ENCODE results near the gene TBC1D3G. TPM values are rescaled to one million over a fixed set of nuclear protein-coding genes. Genes with fewer than 3 reads are reported as not detected.
"Not testable (repeated sequence)": the region's sequence is repeated elsewhere in the genome, so short reads cannot be mapped to it uniquely, and the experiment has no call there.

TBC1D3G gene
- total RNA-seq, result not detected
- 1.00 TPM for polyA plus RNA-seq (2013, experiment 1 of 2)
- not detected for polyA plus RNA-seq (2013, experiment 2 of 2)
- 0 to 0.18 (median 0) reads per million in 172 experiments for total RNA-seq

DNA sequence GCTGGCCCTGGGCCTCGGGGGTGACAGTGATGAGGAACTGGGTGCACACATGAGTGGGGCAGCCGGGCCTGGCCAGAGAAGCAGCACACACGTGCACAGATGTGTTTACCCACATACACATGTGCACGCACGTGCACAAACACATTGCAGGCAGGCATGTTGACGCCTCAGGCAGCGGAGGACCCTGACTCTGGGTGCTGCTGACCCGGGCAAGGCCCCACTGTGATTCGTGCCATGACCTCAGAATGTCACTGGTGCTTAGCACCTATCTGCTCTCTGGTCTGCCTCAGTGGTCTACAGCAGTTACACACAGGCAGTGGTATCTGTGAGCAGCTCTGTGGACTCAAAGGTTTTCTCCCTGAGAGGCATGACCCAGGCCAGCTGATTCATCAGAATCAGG lies at the start of gene TBC1D3G:
Gene TBC1D3G, plus strand, starts transcription at position 301 of the 400 bp plus-strand sequence. CDS start 1,528 bp downstream, outside the sequence.
- H3K9me3 Mint-ChIP-seq; H3K4me1 ChIP-seq (ENCODE audit: insufficient read depth, low read length); H3K4me1 Mint-ChIP-seq (ENCODE audit: low read depth); H3K27me3 Mint-ChIP-seq; CTCF ChIA-PET; H3K4me3 ChIP-seq (ENCODE audit: low read length); H3K4me3 Mint-ChIP-seq; H3K9me3 ChIP-seq (ENCODE audit: control insufficient read depth in 1 of 2, insufficient read depth in 1 of 2, low read length in 2 of 2); H3K27ac Mint-ChIP-seq; H3K27ac ChIP-seq (ENCODE audit: low read depth in 1 of 2, low read length in 2 of 2); H3K36me3 Mint-ChIP-seq (ENCODE audit: low read depth); ATAC-seq (ENCODE audit: poor library complexity); H3K36me3 ChIP-seq (ENCODE audit: insufficient read depth, low read length); H3K27me3 ChIP-seq (ENCODE audit: control insufficient read depth in 1 of 2, insufficient read depth in 2 of 2, low read length in 2 of 2); intact Hi-C loops (cut with DNase I, micrococcal nuclease); POLR2A ChIA-PET; DNase-seq: not testable (repeated sequence)

DNA sequence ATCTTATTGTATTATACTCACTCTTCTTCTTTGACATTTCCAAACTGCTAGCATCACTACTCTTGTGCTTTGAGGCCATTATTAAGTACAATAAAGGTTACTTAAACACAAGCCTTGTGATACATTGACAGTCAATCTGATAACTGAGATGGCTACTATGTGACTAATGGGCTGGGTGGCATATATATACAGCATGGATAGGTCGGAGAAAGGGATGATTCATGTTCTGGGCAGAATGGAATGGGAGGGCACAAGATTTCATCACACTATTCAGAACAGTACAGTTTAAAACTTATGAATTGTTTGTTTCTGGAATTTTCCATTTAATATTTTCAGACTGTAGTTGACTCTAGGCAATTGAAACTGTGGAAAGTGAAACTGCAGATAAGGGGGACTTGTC lies 40.4 kb upstream of the TBC1D3G start:
- H3K27ac ChIP-seq (ENCODE audit: low read depth in 1 of 2, low read length in 2 of 2); H3K36me3 ChIP-seq (ENCODE audit: insufficient read depth, low read length); ATAC-seq (ENCODE audit: poor library complexity); POLR2A ChIA-PET; H3K36me3 Mint-ChIP-seq (ENCODE audit: low read depth); H3K4me1 ChIP-seq (ENCODE audit: insufficient read depth, low read length); H3K27ac Mint-ChIP-seq; H3K4me3 Mint-ChIP-seq; H3K27me3 ChIP-seq (ENCODE audit: control insufficient read depth in 1 of 2, insufficient read depth in 2 of 2, low read length in 2 of 2); intact Hi-C loops (cut with DNase I, micrococcal nuclease); H3K4me3 ChIP-seq (ENCODE audit: low read length); H3K4me1 Mint-ChIP-seq (ENCODE audit: low read depth); CTCF ChIA-PET; H3K9me3 ChIP-seq (ENCODE audit: control insufficient read depth in 1 of 2, insufficient read depth in 1 of 2, low read length in 2 of 2); H3K9me3 Mint-ChIP-seq; H3K27me3 Mint-ChIP-seq; DNase-seq: not testable (repeated sequence)

DNA sequence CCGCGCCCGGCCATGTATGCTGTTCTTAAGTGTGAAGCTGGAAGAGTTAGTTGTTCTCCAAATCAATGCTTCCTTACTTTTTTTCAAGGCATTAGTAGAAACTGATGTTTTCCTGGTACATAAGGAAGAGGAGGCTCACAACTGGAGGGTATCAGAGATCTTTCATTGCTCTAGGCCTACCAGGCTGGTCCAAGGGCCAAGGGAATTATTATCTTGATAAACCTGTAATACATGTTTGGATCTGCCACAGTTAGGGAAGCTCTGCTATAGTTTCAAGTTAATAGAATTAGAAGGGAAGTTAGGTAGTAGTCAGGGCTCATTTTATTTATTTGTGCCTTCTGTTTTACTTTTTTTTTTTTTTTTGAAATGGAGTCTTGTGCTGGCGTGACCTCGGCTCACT lies 39.5 kb upstream of the TBC1D3G start:
- H3K9me3 ChIP-seq (ENCODE audit: control insufficient read depth in 1 of 2, insufficient read depth in 1 of 2, low read length in 2 of 2); H3K27ac ChIP-seq (ENCODE audit: low read depth in 1 of 2, low read length in 2 of 2); intact Hi-C loops (cut with DNase I, micrococcal nuclease); H3K36me3 Mint-ChIP-seq (ENCODE audit: low read depth); H3K27ac Mint-ChIP-seq; H3K4me1 ChIP-seq (ENCODE audit: insufficient read depth, low read length); DNase-seq; H3K4me3 ChIP-seq (ENCODE audit: low read length); H3K4me1 Mint-ChIP-seq (ENCODE audit: low read depth); POLR2A ChIA-PET; H3K36me3 ChIP-seq (ENCODE audit: insufficient read depth, low read length); H3K9me3 Mint-ChIP-seq; H3K4me3 Mint-ChIP-seq; H3K27me3 Mint-ChIP-seq; ATAC-seq (ENCODE audit: poor library complexity); H3K27me3 ChIP-seq (ENCODE audit: control insufficient read depth in 1 of 2, insufficient read depth in 2 of 2, low read length in 2 of 2); CTCF ChIA-PET: not testable (repeated sequence)

DNA sequence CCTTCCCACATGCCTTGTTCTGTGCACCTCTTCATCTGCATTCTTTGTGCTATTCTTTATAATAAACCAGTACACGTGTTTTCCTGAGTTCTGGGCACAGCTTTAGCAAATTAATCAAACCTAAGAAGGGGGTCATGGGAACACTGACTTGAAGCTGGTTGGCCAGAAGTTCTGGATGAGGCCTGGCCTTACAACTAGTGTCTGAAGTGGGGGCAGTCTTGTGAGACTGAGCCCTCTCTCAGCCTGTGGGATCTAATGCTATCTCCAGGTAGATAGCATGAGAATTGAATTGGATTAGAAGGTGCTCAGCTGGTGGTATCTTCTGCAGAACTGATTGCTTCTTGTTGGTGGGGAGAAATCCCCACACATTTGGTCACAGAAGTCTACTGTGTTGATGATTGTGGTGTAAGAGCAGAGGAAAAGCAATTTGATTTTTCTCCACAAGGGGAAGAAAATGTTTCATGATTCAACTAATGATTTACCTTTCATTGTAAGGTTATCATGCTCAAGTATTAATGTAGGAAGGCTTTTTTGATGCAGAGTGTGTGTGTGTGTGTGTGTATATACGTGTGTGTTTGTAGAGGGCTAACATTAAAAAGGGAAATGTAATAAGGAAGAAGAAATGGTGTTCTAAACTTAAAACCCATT lies 33.6 kb upstream of the TBC1D3G start:
- intact Hi-C loops (cut with DNase I, micrococcal nuclease); H3K27me3 ChIP-seq (ENCODE audit: control insufficient read depth in 1 of 2, insufficient read depth in 2 of 2, low read length in 2 of 2); H3K4me1 ChIP-seq (ENCODE audit: insufficient read depth, low read length); ATAC-seq (ENCODE audit: poor library complexity); POLR2A ChIA-PET; H3K9me3 Mint-ChIP-seq; H3K9me3 ChIP-seq (ENCODE audit: control insufficient read depth in 1 of 2, insufficient read depth in 1 of 2, low read length in 2 of 2); H3K36me3 Mint-ChIP-seq (ENCODE audit: low read depth); H3K36me3 ChIP-seq (ENCODE audit: insufficient read depth, low read length); H3K27ac Mint-ChIP-seq; DNase-seq; H3K27me3 Mint-ChIP-seq; H3K27ac ChIP-seq (ENCODE audit: low read depth in 1 of 2, low read length in 2 of 2); CTCF ChIA-PET; H3K4me1 Mint-ChIP-seq (ENCODE audit: low read depth); H3K4me3 Mint-ChIP-seq; H3K4me3 ChIP-seq (ENCODE audit: low read length): not testable (repeated sequence)

DNA sequence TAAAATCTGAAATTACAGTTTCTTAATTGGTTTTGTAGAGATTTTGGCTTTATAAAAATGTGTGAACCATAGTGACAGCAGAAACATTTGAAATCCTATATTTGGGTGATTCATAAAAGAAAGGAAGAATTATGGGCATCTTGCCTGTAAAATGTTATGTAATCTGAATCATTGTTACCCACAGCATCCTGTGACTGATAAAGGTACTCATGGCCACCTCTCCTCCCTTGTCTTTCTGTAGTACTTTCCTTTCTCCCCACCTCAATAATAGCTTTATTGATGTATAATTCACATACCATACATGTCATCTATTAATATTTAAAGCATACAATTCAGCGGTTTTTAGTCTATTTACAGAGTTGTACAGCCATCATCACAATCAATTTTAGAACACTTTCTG lies 28.5 kb upstream of the TBC1D3G start:
- intact Hi-C loops (cut with DNase I, micrococcal nuclease); CTCF ChIA-PET; H3K27ac Mint-ChIP-seq: not testable (repeated sequence)

DNA sequence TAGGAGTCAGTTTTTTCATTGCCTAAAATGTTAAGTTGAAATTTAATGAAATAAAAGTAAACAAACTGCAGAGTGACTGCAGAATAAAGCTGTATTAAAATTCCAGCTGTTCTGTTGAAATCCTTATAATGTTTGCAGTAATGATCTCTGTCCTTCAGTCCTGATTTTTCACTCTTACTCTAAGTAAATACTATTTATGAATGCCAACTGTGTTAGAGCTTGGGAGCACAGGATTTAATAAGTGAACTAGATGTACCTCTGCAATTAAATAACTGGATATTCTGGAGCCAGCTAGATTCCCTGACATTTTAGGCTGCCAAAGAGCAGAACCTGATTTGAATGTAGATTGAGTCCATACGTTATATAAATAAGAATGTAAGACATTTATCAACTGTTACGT lies 7.9 kb upstream of the TBC1D3G start:
- H3K9me3 Mint-ChIP-seq; H3K4me3 ChIP-seq (ENCODE audit: low read length); POLR2A ChIA-PET; H3K27me3 ChIP-seq (ENCODE audit: control insufficient read depth in 1 of 2, insufficient read depth in 2 of 2, low read length in 2 of 2); H3K27ac ChIP-seq (ENCODE audit: low read depth in 1 of 2, low read length in 2 of 2); CTCF ChIA-PET; H3K36me3 ChIP-seq (ENCODE audit: insufficient read depth, low read length); intact Hi-C loops (cut with DNase I, micrococcal nuclease); DNase-seq; H3K9me3 ChIP-seq (ENCODE audit: control insufficient read depth in 1 of 2, insufficient read depth in 1 of 2, low read length in 2 of 2); H3K4me3 Mint-ChIP-seq; H3K4me1 Mint-ChIP-seq (ENCODE audit: low read depth); H3K36me3 Mint-ChIP-seq (ENCODE audit: low read depth); H3K27ac Mint-ChIP-seq; H3K27me3 Mint-ChIP-seq; H3K4me1 ChIP-seq (ENCODE audit: insufficient read depth, low read length); ATAC-seq (ENCODE audit: poor library complexity): not testable (repeated sequence)

More for the DNA sequence above, 28.5 kb upstream of the TBC1D3G start:
- H3K36me3 ChIP-seq (ENCODE audit: insufficient read depth, low read length); H3K27me3 Mint-ChIP-seq; H3K4me3 Mint-ChIP-seq; POLR2A ChIA-PET; H3K27ac ChIP-seq (ENCODE audit: low read depth in 1 of 2, low read length in 2 of 2); H3K9me3 Mint-ChIP-seq; ATAC-seq (ENCODE audit: poor library complexity); H3K4me1 ChIP-seq (ENCODE audit: insufficient read depth, low read length); H3K4me3 ChIP-seq (ENCODE audit: low read length); H3K4me1 Mint-ChIP-seq (ENCODE audit: low read depth); H3K36me3 Mint-ChIP-seq (ENCODE audit: low read depth); H3K27me3 ChIP-seq (ENCODE audit: control insufficient read depth in 1 of 2, insufficient read depth in 2 of 2, low read length in 2 of 2); H3K9me3 ChIP-seq (ENCODE audit: control insufficient read depth in 1 of 2, insufficient read depth in 1 of 2, low read length in 2 of 2); DNase-seq: not testable (repeated sequence)

DNA sequence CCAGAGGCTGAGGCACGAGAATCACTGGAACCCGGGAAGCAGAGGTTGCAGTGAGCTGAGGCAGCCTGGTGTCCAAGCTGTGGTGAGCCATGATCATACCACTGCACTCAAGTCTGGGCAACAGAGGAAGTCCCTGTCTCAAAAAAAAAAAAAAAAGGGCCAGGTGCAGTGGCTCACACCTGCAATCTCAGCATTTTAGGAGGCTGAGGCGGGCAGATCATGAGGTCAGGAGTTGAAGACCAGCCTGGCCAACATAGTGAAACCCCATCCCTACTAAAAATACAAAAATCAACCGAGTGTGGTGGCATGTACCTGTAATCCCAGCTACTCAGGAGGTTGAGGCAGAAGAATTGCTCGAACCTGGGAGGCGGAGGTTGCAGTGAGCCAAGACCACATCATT lies 38.8 kb downstream of the TBC1D3G start:
- intact Hi-C loops (cut with DNase I, micrococcal nuclease); DNase-seq; H3K4me3 Mint-ChIP-seq; H3K27ac ChIP-seq (ENCODE audit: low read depth in 1 of 2, low read length in 2 of 2); H3K27ac Mint-ChIP-seq; H3K9me3 Mint-ChIP-seq; H3K4me3 ChIP-seq (ENCODE audit: low read length); H3K27me3 ChIP-seq (ENCODE audit: control insufficient read depth in 1 of 2, insufficient read depth in 2 of 2, low read length in 2 of 2); CTCF ChIA-PET; H3K36me3 Mint-ChIP-seq (ENCODE audit: low read depth); H3K36me3 ChIP-seq (ENCODE audit: insufficient read depth, low read length); H3K9me3 ChIP-seq (ENCODE audit: control insufficient read depth in 1 of 2, insufficient read depth in 1 of 2, low read length in 2 of 2); ATAC-seq (ENCODE audit: poor library complexity); H3K4me1 Mint-ChIP-seq (ENCODE audit: low read depth); POLR2A ChIA-PET; H3K4me1 ChIP-seq (ENCODE audit: insufficient read depth, low read length); H3K27me3 Mint-ChIP-seq: not testable (repeated sequence)

Measured in CD4-positive, alpha-beta T cell (primary cell).